IMR-90 (cell line): ENCODE data around the gene LRPAP1.

Source experiments
- BHLHE40 ChIP-seq: fragments of 150-350 bp; IDR thresholded peaks from 2 replicates; pipeline ENCODE4 v1.6.1; 2016; ENCODE audit warnings: mild to moderate bottlenecking, low read depth, low read length
- CEBPB ChIP-seq: IDR thresholded peaks from 2 replicates; pipeline ENCODE4 v1.6.1; 2012; ENCODE audit warnings: low read depth, low read length, improper control_type of control experiment
- CHD1 ChIP-seq: IDR thresholded peaks from 2 replicates; pipeline ENCODE4 v1.6.1; 2012; ENCODE audit warnings: low read depth, low read length, improper control_type of control experiment
- CTCF ChIP-seq: conservative IDR thresholded peaks from 2 replicates; pipeline ENCODE4 v1.5.1; 2012; ENCODE audit warnings: mild to moderate bottlenecking, low read depth, low read length, improper control_type of control experiment
- MAZ ChIP-seq: IDR thresholded peaks from 2 replicates; pipeline ENCODE4 v1.6.1; 2012; ENCODE audit warnings: low read depth, mild to moderate bottlenecking, low read length, improper control_type of control experiment, moderate library complexity, borderline replicate concordance
- POLR2A ChIP-seq: IDR thresholded peaks from 2 replicates; pipeline ENCODE4 v1.6.1; 2012; ENCODE audit warnings: mild to moderate bottlenecking, low read depth, low read length
- RAD21 ChIP-seq: IDR thresholded peaks from 2 replicates; pipeline ENCODE4 v1.6.1; 2012; ENCODE audit warnings: low read length, improper control_type of control experiment
- SMC3 ChIP-seq: fragments of 150-350 bp; IDR thresholded peaks from 2 replicates; pipeline ENCODE4 v1.6.1; 2016; ENCODE audit warnings: low read depth, mild to moderate bottlenecking, antibody characterized with exemption, low read length, moderate library complexity

GRCh38 chr4:3464911-3465697 is 67.1 kb downstream of the LRPAP1 start:
- TF ChIP-seq CTCF (no peak), MAZ (no peak), CEBPB (no peak), RAD21 (no peak), BHLHE40 (no peak), POLR2A (no peak), SMC3 (no peak), CHD1 (no peak)
